Bronchial epithelial cell (primary cell): Measurements from ENCODE around the gene FADD. TPM values are rescaled to one million over a fixed set of nuclear protein-coding genes. Genes with fewer than 3 reads are reported as not detected.

Experiments
- DNase-seq: peaks from one replicate; pipeline ENCODE4 v3.0.0-alpha.2; 2010; ENCODE audit warnings: low read depth
- FAIRE-seq: peaks from 2 replicates; lab custom pipeline; 2011; peaks lifted over from hg19 to GRCh38; lab: Jason Lieb, UNC
- H3K27me3 ChIP-seq: 2 replicates; pipeline ENCODE4 v1.5.1; 2011; ENCODE audit warnings: low read length; ENCODE audit not compliant: control insufficient read depth, insufficient read depth
- H3K36me3 ChIP-seq: 2 replicates; pipeline ENCODE4 v1.5.1; 2011; ENCODE audit warnings: low read length; ENCODE audit not compliant: control insufficient read depth, insufficient read depth
- H3K4me3 ChIP-seq: 2 replicates; pipeline ENCODE4 v1.5.1; 2011; ENCODE audit warnings: mild to moderate bottlenecking, low read depth, low read length, control low read depth
- CTCF ChIP-seq: IDR thresholded peaks from 2 replicates; pipeline ENCODE4 v1.5.1; 2011; ENCODE audit warnings: mild to moderate bottlenecking, moderate library complexity, low read length, control low read depth, inconsistent platforms; ENCODE audit not compliant: insufficient read depth, severe bottlenecking
- total RNA-seq: library from RNA; depleted of rRNA; stranded (reverse); fragments of >200 nt; gene quantifications from 2 replicates; pipeline ENCODE4 v1.2.1, GENCODE V29; 2014

Gene FADD
- total RNA-seq, 1 donor from 2014 or later, result 52.1 TPM

GRCh38 chr11:70187771-70188170, 15.3 kb upstream of the FADD start:
- Histone ChIP-seq H3K36me3 (no peaks in the 10 kb centered on the region), H3K4me3 (no peak overlapping the region), H3K27me3 (no peaks in the 10 kb centered on the region)
- no peak for FAIRE-seq
- TF ChIP-seq CTCF, result no peak
- no peak for DNase-seq

- FAIRE-seq, result peak; percentile 7
- no peak for DNase-seq
- no peak overlapping the region for H3K4me3 ChIP-seq
Observed at GRCh38 chr11:70189622-70190021, 13.5 kb upstream of the FADD start.

GRCh38 chr11:70191495-70192140, 11.5 kb upstream of the FADD start:
- DNase-seq (peak; percentile 26), FAIRE-seq (no peak)
- Histone ChIP-seq H3K36me3 (no peaks in the 10 kb centered on the region), H3K27me3 (no peaks in the 10 kb centered on the region), H3K4me3 (no peak overlapping the region)
- peak; percentile 98 for TF ChIP-seq CTCF

More at GRCh38 chr11:70189622-70190021, 13.5 kb upstream of the FADD start:
- H3K36me3 ChIP-seq, result no peaks in the 10 kb centered on the region
- H3K27me3 ChIP-seq, result no peaks in the 10 kb centered on the region
- TF ChIP-seq CTCF, result no peak

- Histone ChIP-seq H3K36me3 (no peaks in the 10 kb centered on the region), H3K4me3 (no peak overlapping the region), H3K27me3 (no peaks in the 10 kb centered on the region)
- no peak for TF ChIP-seq CTCF
- FAIRE-seq (no peak), DNase-seq (no peak)
Observed at GRCh38 chr11:70192666-70193410, 10.3 kb upstream of the FADD start.

- Histone ChIP-seq H3K36me3 (no peaks in the 10 kb centered on the region), H3K4me3 (no peak overlapping the region), H3K27me3 (no peaks in the 10 kb centered on the region)
- FAIRE-seq (no peak), DNase-seq (no peak)
- TF ChIP-seq CTCF, result no peak
Observed at GRCh38 chr11:70193411-70194292, 9.4 kb upstream of the FADD start.
